OCI-LY3 (cell line): ENCODE data around the gene RNU1-2.
"Not testable (repeated sequence)": the region's sequence is repeated elsewhere in the genome, so short reads cannot be mapped to it uniquely, and the experiment has no call there.

Experiments used
- H2AFZ ChIP-seq: fragments of 200-600, 300-600 bp; shearing (Covaris generic); 2 replicates; pipeline ENCODE4 v1.6.0; 2014; ENCODE audit warnings: antibody characterized with exemption, low read depth, low read length
- H3K27ac ChIP-seq: fragments of 200-600, 300-600 bp; sonication (generic); 2 replicates; pipeline ENCODE4 v1.5.1; 2014; ENCODE audit warnings: mild to moderate bottlenecking, low read length, moderate library complexity, mixed read lengths
- H3K27me3 ChIP-seq: fragments of 200-600, 300-600 bp; sonication (generic); 2 replicates; pipeline ENCODE4 v1.6.1; 2014; ENCODE audit warnings: low read depth, low read length, mixed read lengths
- H3K36me3 ChIP-seq: fragments of 200-600, 300-600 bp; sonication (generic); replicated peaks from 2 replicates; pipeline ENCODE3; 2014; ENCODE audit warnings: low read depth, low read length, mixed read lengths
- H3K4me1 ChIP-seq: fragments of 300-600, 200-600 bp; sonication (generic); 2 replicates; pipeline ENCODE4 v1.6.1; 2014; ENCODE audit warnings: low read length, mixed read lengths
- H3K4me2 ChIP-seq: fragments of 200-600, 300-600 bp; sonication (generic); 2 replicates; pipeline ENCODE4 v1.6.1; 2014; ENCODE audit warnings: low read length, mixed read lengths
- H3K4me3 ChIP-seq: fragments of 300-600, 200-600 bp; sonication (generic); 2 replicates; pipeline ENCODE4 v1.5.1; 2014; ENCODE audit warnings: antibody characterized with exemption, mild to moderate bottlenecking, low read length, moderate library complexity
- H3K79me2 ChIP-seq: fragments of 300-600, 200-600 bp; shearing (Covaris generic); 2 replicates; pipeline ENCODE4 v1.6.1; 2014; ENCODE audit warnings: mild to moderate bottlenecking, low read length, mixed read lengths
- H3K9ac ChIP-seq: fragments of 300-600, 200-600 bp; shearing (Covaris generic); 2 replicates; pipeline ENCODE4 v1.6.0; 2014; ENCODE audit warnings: mild to moderate bottlenecking, low read length, moderate library complexity
- H3K9me3 ChIP-seq: fragments of 200-600, 300-600 bp; shearing (Covaris generic); 2 replicates; pipeline ENCODE4 v1.6.1; 2014; ENCODE audit warnings: low read length, mixed read lengths; ENCODE audit not compliant: insufficient read depth
- H4K20me1 ChIP-seq: fragments of 200-600, 300-600 bp; sonication (generic); 2 replicates; pipeline ENCODE4 v1.6.1; 2016; ENCODE audit warnings: low read length, mixed read lengths; ENCODE audit not compliant: insufficient read depth
- CTCF ChIP-seq: fragments of 200-600, 300-600 bp; sonication (generic); IDR thresholded peaks from 2 replicates; pipeline ENCODE4 v1.5.1; 2014; ENCODE audit warnings: antibody characterized with exemption, low read length, low read depth
- EZH2phosphoT487 ChIP-seq: fragments of 200-600 bp; shearing (Covaris generic); IDR thresholded peaks from 2 replicates; pipeline ENCODE4 v1.6.1; 2018; ENCODE audit warnings: antibody characterized with exemption, mixed run types, low read depth

The RNU1-2 gene

GRCh38 chr1:16925635-16926490 lies 30.1 kb downstream of the RNU1-2 start:
- Histone ChIP-seq H3K27ac (no peak overlapping the region), H3K36me3 (no peaks in the 10 kb centered on the region), H4K20me1 (no peaks in the 10 kb centered on the region), H3K4me3 (no peak overlapping the region), H3K9ac (no peak overlapping the region), H3K4me2 (no peak overlapping the region), H3K9me3 (no peaks in the 10 kb centered on the region), H3K4me1 (0 out of 2 replicates have a peak, but pooled peaks cover 6% of the 10 kb centered on the region), H2AFZ (no peak overlapping the region), H3K27me3 (no peaks in the 10 kb centered on the region), H3K79me2 (no peaks in the 10 kb centered on the region)
- TF ChIP-seq EZH2phosphoT487: no peak
- no peak for TF ChIP-seq CTCF

- H4K20me1 ChIP-seq: no peaks in the 10 kb centered on the region
- no peaks in the 10 kb centered on the region for H3K79me2 ChIP-seq
- H2AFZ ChIP-seq: no peak overlapping the region
- H3K27ac ChIP-seq: no peak overlapping the region
- no peak overlapping the region for H3K4me2 ChIP-seq
- TF ChIP-seq EZH2phosphoT487: no peak
- no peak for TF ChIP-seq CTCF
- H3K9me3 ChIP-seq: no peaks in the 10 kb centered on the region
- no peak overlapping the region for H3K4me3 ChIP-seq
- H3K9ac ChIP-seq: no peak overlapping the region
- no peaks in the 10 kb centered on the region for H3K27me3 ChIP-seq
- no peaks in the 10 kb centered on the region for H3K36me3 ChIP-seq
- no peaks in the 10 kb centered on the region for H3K4me1 ChIP-seq
These were observed 30.8 kb downstream of the RNU1-2 start for GRCh38 chr1:16926491-16927073.

GRCh38 chr1:16927256-16927655 lies 31.5 kb downstream of the RNU1-2 start:
- Histone ChIP-seq H3K4me3 (no peak overlapping the region), H4K20me1 (no peaks in the 10 kb centered on the region), H3K79me2 (no peaks in the 10 kb centered on the region), H3K27me3 (no peaks in the 10 kb centered on the region), H3K4me1 (no peaks in the 10 kb centered on the region), H3K9ac (no peak overlapping the region), H3K9me3 (no peaks in the 10 kb centered on the region), H2AFZ (no peak overlapping the region), H3K4me2 (no peak overlapping the region), H3K27ac (no peak overlapping the region), H3K36me3 (no peaks in the 10 kb centered on the region)
- TF ChIP-seq EZH2phosphoT487 (no peak), CTCF (no peak)

- H3K9ac ChIP-seq: no peak overlapping the region
- H3K4me3 ChIP-seq: no peak overlapping the region
- H4K20me1 ChIP-seq: no peaks in the 10 kb centered on the region
- no peak overlapping the region for H2AFZ ChIP-seq
- H3K4me1 ChIP-seq: no peaks in the 10 kb centered on the region
- H3K79me2 ChIP-seq: no peaks in the 10 kb centered on the region
- H3K4me2 ChIP-seq: no peak overlapping the region
- TF ChIP-seq CTCF (no peak), EZH2phosphoT487 (no peak)
- H3K27me3 ChIP-seq: no peaks in the 10 kb centered on the region
- no peak overlapping the region for H3K27ac ChIP-seq
- H3K36me3 ChIP-seq: no peaks in the 10 kb centered on the region
- no peaks in the 10 kb centered on the region for H3K9me3 ChIP-seq
These were observed 32.1 kb downstream of the RNU1-2 start for GRCh38 chr1:16927711-16928485.

- not testable (repeated sequence) for H3K36me3 ChIP-seq, H3K79me2 ChIP-seq, H3K4me3 ChIP-seq, H3K9ac ChIP-seq, H3K4me1 ChIP-seq, H3K27ac ChIP-seq, H3K27me3 ChIP-seq, H3K9me3 ChIP-seq, H3K4me2 ChIP-seq, H4K20me1 ChIP-seq, H2AFZ ChIP-seq
These were observed 33.6 kb downstream of the RNU1-2 start for GRCh38 chr1:16929146-16930041.
